HG02840 (cell line): ENCODE measurements around the gene CEP104.
"Not testable (repeated sequence)": the region's sequence is repeated elsewhere in the genome, so short reads cannot be mapped to it uniquely, and the experiment has no call there.

ENCODE experiments used
- ATAC-seq: cut with Tn5 transposase; IDR thresholded peaks from one replicate; pipeline ENCODE4 v1.9.1; 2021; ENCODE audit warnings: mild to moderate bottlenecking, moderate library complexity, moderate number of reproducible peaks; ENCODE audit not compliant: unreplicated experiment, low FRiP score

CEP104 gene

GRCh38 chr1:3804627-3804944 is 52.4 kb downstream of the CEP104 start:
- ATAC-seq: not testable (repeated sequence)

- no peak for ATAC-seq
Measured at GRCh38 chr1:3803905-3804626, 52.9 kb downstream of the CEP104 start.

GRCh38 chr1:3800795-3801194 is 56.2 kb downstream of the CEP104 start:
- ATAC-seq: not testable (repeated sequence)

- ATAC-seq: no peak
Measured at GRCh38 chr1:3799976-3800685, 56.9 kb downstream of the CEP104 start.

GRCh38 chr1:3796215-3797061 is 60.6 kb downstream of the CEP104 start, which contains the start of gene LRRC47:
Gene LRRC47, minus strand, starts transcription at chr1:3796498. Its CDS starts 22 bp downstream, at chr1:3796476.
- peak; percentile 98 for ATAC-seq

- peak; percentile 15 for ATAC-seq
Measured at GRCh38 chr1:3795453-3796214, 61.4 kb downstream of the CEP104 start.

- no peak for ATAC-seq
Measured at GRCh38 chr1:3790952-3791351, 66.1 kb downstream of the CEP104 start.

- ATAC-seq: no peak
Measured at GRCh38 chr1:3790500-3790923, 66.5 kb downstream of the CEP104 start.

GRCh38 chr1:3789421-3790300 is 67.3 kb downstream of the CEP104 start:
- no peak for ATAC-seq

- no peak for ATAC-seq
Measured at GRCh38 chr1:3788756-3789420, 68.1 kb downstream of the CEP104 start.

- ATAC-seq: no peak
Measured at GRCh38 chr1:3787745-3788605, 69.0 kb downstream of the CEP104 start.

- ATAC-seq: no peak
Measured at GRCh38 chr1:3787349-3787715, 69.7 kb downstream of the CEP104 start.

GRCh38 chr1:3786468-3787348 is 70.3 kb downstream of the CEP104 start:
- no peak for ATAC-seq

- no peak for ATAC-seq
Measured at GRCh38 chr1:3785456-3786157, 71.4 kb downstream of the CEP104 start.

GRCh38 chr1:3785045-3785444 is 72.0 kb downstream of the CEP104 start:
- ATAC-seq: no peak

- ATAC-seq: no peak
Measured at GRCh38 chr1:3783651-3784474, 73.1 kb downstream of the CEP104 start.
